Measurements from ENCODE around the gene FAM234B. TPM values are rescaled to one million over a fixed set of nuclear protein-coding genes. Genes with fewer than 3 reads are reported as not detected.

FAM234B gene
- total and polyA plus RNA-seq, 5 experiments from 2014 or later, result 2.5 to 5.0 (median 4.3) TPM

GRCh38 chr12:13101821-13102375 lies 57.7 kb downstream of the FAM234B start:
- Mint-ChIP-seq H3K9me3 (no peaks in the 10 kb centered on the region), H3K36me3 (no peaks in the 10 kb centered on the region), H3K4me3 (peak overlapping the region; percentile 75 to 90 (median 85)), H3K4me1 (peaks cover 19 to 62% (median 46%) of the 10 kb centered on the region in 4 donors), H3K27ac (peak overlapping the region; percentile 91 to 98 (median 98)), H3K27me3 (no peaks in the 10 kb centered on the region)
- POLR2A ChIA-PET, result interaction anchor here (0.6 to 2.6 kb wide), 7 partner anchors 63 to 377 kb away, joined by 3 to 9 read pairs (median 4); partner anchors contain the start of gene EMP1
- peak; percentile 7 to 21 for ATAC-seq
- peak in 5 of 10 donors; percentile 4 to 51 (median 31) for DNase-seq

GRCh38 chr12:13102461-13103195 lies 58.4 kb downstream of the FAM234B start:
- H3K4me3 Mint-ChIP-seq, result peak overlapping the region; percentile 9 to 89 (median 80)
- no peak for ATAC-seq
- POLR2A ChIA-PET, result interaction anchor here (0.6 to 2.6 kb wide), 3 partner anchors 62 to 77 kb away, joined by 3 to 9 read pairs (median 4); no protein-coding TSS in a partner anchor
- H3K36me3 Mint-ChIP-seq, result no peaks in the 10 kb centered on the region
- H3K27ac Mint-ChIP-seq, result peak overlapping the region; percentile 91 to 98 (median 98)
- no peak for DNase-seq
- no peaks in the 10 kb centered on the region for H3K27me3 Mint-ChIP-seq
- no peaks in the 10 kb centered on the region for H3K9me3 Mint-ChIP-seq
- peaks cover 19 to 55% (median 45%) of the 10 kb centered on the region in 4 donors for H3K4me1 Mint-ChIP-seq

GRCh38 chr12:13103391-13104033 lies 59.3 kb downstream of the FAM234B start, which contains the start of gene GSG1:
GSG1 (minus strand) TSS chr12:13103667; CDS start chr12:13103512, 155 bp downstream.
- H3K4me1 Mint-ChIP-seq, result peaks cover 15 to 46% (median 37%) of the 10 kb centered on the region in 4 donors
- H3K4me3 Mint-ChIP-seq, result peak within 1 kb of the TSS in 9 of 10 donors; percentile 49 to 86 (median 79)
- DNase-seq, result no peak
- peak within 1 kb of the TSS; percentile 91 to 98 (median 98) for H3K27ac Mint-ChIP-seq
- no peaks in the 10 kb centered on the region for H3K27me3 Mint-ChIP-seq
- POLR2A ChIA-PET, result no interaction called here
- H3K9me3 Mint-ChIP-seq, result peaks cover 0 to 4% (median 0%) of the 10 kb centered on the region in 9 donors
- H3K36me3 Mint-ChIP-seq, result no peaks in the 10 kb centered on the region
- no peak for ATAC-seq

GRCh38 chr12:13104409-13104808 lies 60.2 kb downstream of the FAM234B start:
- Mint-ChIP-seq H3K4me3 (no peak overlapping the region), H3K27me3 (peaks cover 0 to under 1% (median 0%) of the 10 kb centered on the region in 5 donors), H3K4me1 (peaks cover 9 to 37% (median 28%) of the 10 kb centered on the region in 4 donors), H3K27ac (peak overlapping the region in 3 of 10 donors; percentile 7 to 78 (median 68)), H3K9me3 (peaks cover 0 to 4% (median 0%) of the 10 kb centered on the region in 9 donors), H3K36me3 (no peaks in the 10 kb centered on the region)
- POLR2A ChIA-PET, result interaction anchor here (0.6 kb wide), 1 partner anchor 108 kb away, joined by 3 read pairs; no protein-coding TSS in a partner anchor
- ATAC-seq, result no peak
- DNase-seq, result no peak

DNA sequence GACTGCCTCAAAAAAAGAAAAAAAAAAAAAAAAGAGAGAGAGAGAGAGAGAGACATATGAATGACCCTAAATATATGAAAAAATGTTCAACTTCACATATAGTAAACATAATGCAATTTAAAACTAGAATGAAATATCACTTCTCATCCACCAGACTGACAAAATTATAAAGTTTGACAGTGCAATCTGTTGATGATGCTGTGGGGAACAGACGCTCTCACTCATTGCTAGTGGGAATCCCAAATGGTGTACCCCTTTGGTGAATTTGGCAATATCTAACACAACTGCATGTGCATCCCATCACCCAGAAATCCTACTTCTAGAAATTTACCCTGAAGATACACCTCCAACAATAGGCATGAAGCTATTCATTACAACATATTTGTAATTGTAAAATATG lies 61.6 kb downstream of the FAM234B start:
- Mint-ChIP-seq H3K4me1 (peaks cover 6 to 23% (median 16%) of the 10 kb centered on the region in 4 donors), H3K27ac (no peak overlapping the region), H3K36me3 (no peaks in the 10 kb centered on the region), H3K4me3 (no peak overlapping the region), H3K9me3 (peaks cover 0 to 4% (median 0%) of the 10 kb centered on the region in 9 donors), H3K27me3 (peaks cover 0 to 5% (median 0%) of the 10 kb centered on the region in 5 donors)
- POLR2A ChIA-PET, result interaction anchor here (0.5 kb wide), 1 partner anchor 336 kb away, joined by 4 read pairs; no protein-coding TSS in a partner anchor
- DNase-seq, result no peak
- no peak for ATAC-seq

GRCh38 chr12:13106666-13107065 lies 62.5 kb downstream of the FAM234B start:
- DNase-seq (no peak), ATAC-seq (no peak)
- peaks cover 0 to 5% (median 0%) of the 10 kb centered on the region in 5 donors for H3K27me3 Mint-ChIP-seq
- H3K9me3 Mint-ChIP-seq, result peaks cover 0 to 4% (median 0%) of the 10 kb centered on the region in 9 donors
- peaks cover 5 to 21% (median 10%) of the 10 kb centered on the region in 4 donors for H3K4me1 Mint-ChIP-seq
- POLR2A ChIA-PET, result no interaction called here
- no peaks in the 10 kb centered on the region for H3K36me3 Mint-ChIP-seq
- no peak overlapping the region for H3K27ac Mint-ChIP-seq
- H3K4me3 Mint-ChIP-seq, result no peak overlapping the region

GRCh38 chr12:13112968-13113367 lies 68.8 kb downstream of the FAM234B start:
- no peaks in the 10 kb centered on the region for H3K36me3 Mint-ChIP-seq
- POLR2A ChIA-PET, result no interaction called here
- no peak for ATAC-seq
- H3K9me3 Mint-ChIP-seq, result peaks cover 0 to 4% (median 0%) of the 10 kb centered on the region in 9 donors
- no peak overlapping the region for H3K27ac Mint-ChIP-seq
- DNase-seq, result no peak
- peaks cover 5 to 26% (median 6%) of the 10 kb centered on the region in 5 donors for H3K27me3 Mint-ChIP-seq
- H3K4me3 Mint-ChIP-seq, result no peak overlapping the region
- H3K4me1 Mint-ChIP-seq, result no peaks in the 10 kb centered on the region

DNA sequence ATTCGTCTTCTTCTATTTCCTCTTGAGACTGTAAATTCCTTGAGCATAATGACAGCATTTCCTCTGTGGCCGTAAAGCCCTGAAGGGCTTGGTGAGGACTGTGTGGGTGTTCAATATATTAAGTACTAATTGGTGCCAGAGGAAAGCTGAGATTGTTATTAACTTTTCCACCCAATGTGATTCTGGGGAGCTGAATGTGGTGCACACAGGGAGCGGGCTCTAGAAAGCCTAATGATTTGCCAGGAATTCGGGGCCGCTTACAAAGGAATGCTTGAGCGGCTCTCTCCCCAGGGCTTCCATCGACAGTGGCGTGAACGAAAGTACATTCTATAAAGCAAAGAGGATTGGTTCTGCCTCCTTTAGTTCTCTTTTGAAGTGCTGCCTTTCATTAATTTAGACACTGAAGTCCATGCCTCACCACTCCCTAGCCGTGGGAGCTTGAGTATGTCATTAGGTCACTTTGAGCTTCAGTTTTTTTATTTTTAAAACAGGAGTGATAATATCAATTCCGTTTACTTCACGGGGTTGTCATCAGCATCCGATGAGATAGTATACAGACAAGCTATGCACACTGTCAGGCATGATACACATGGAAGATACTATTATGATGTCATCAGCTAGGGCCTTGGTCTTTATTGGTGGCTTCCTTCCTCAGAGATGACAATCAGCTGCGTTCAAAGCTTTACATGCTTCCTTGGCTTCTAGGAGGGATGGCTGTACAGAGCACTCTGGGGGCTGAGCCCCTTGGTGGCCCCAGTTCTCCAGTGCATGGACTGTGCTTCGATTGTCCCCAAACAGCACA lies 70.3 kb downstream of the FAM234B start:
- POLR2A ChIA-PET, result no interaction called here
- H3K9me3 Mint-ChIP-seq, result no peaks in the 10 kb centered on the region
- ATAC-seq (no peak), DNase-seq (no peak)
- H3K36me3 Mint-ChIP-seq, result no peaks in the 10 kb centered on the region
- peaks cover 3 to 26% (median 6%) of the 10 kb centered on the region in 5 donors for H3K27me3 Mint-ChIP-seq
- no peak overlapping the region for H3K4me3 Mint-ChIP-seq
- no peaks in the 10 kb centered on the region for H3K4me1 Mint-ChIP-seq
- H3K27ac Mint-ChIP-seq, result peak overlapping the region in 1 of 10 donors; percentile 50

DNA sequence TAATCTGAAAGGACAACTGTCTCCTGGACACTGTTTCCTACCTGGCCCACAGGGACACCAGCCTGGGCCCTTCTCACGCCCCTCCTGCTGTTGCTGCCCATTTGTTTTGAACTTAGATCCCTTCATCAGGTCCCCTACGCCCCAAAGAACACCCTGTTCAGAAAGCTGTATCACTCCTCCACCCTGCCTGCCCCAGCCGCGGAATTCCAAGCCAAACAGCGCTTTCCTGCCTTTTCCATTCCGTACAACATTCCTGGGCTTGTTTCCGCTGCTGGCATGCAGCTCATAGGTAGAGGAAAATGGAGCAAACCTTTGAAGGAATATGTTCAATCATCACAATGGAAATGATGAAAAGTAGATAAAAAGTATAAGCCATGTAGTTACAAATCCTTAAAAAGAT lies 72.1 kb downstream of the FAM234B start:
- H3K4me1 Mint-ChIP-seq, result no peaks in the 10 kb centered on the region
- H3K27ac Mint-ChIP-seq, result peak overlapping the region in 2 of 10 donors; percentile 13 to 60
- no peak for DNase-seq
- H3K9me3 Mint-ChIP-seq, result no peaks in the 10 kb centered on the region
- peaks cover 0 to 26% (median 5%) of the 10 kb centered on the region in 5 donors for H3K27me3 Mint-ChIP-seq
- H3K36me3 Mint-ChIP-seq, result no peaks in the 10 kb centered on the region
- ATAC-seq, result no peak
- POLR2A ChIA-PET, result no interaction called here
- no peak overlapping the region for H3K4me3 Mint-ChIP-seq

DNA sequence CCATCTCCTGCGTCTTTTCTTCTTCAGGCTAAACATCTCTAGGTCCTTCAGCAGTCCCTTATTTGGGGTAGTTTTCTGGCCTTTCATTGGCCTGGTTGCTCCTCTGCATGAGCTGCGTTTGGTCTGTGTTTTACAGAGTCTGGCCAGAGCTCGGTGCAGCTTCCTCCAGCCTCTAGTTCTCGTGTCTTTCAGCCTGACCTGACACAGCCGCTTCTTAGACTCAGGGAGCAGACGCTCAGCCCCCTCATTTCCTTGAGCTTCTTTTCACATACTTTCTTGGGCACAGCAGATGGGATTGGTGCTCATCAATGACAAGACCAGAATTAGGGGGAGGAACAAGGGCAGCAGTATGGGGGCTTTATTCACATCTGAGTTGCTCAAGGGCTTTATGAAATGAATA lies 72.8 kb downstream of the FAM234B start:
- H3K36me3 Mint-ChIP-seq, result no peaks in the 10 kb centered on the region
- peaks cover 0 to 22% (median 5%) of the 10 kb centered on the region in 5 donors for H3K27me3 Mint-ChIP-seq
- no peak for ATAC-seq
- no peaks in the 10 kb centered on the region for H3K9me3 Mint-ChIP-seq
- H3K4me3 Mint-ChIP-seq, result no peak overlapping the region
- no peaks in the 10 kb centered on the region for H3K4me1 Mint-ChIP-seq
- H3K27ac Mint-ChIP-seq, result no peak overlapping the region
- POLR2A ChIA-PET, result no interaction called here
- DNase-seq, result no peak

DNA sequence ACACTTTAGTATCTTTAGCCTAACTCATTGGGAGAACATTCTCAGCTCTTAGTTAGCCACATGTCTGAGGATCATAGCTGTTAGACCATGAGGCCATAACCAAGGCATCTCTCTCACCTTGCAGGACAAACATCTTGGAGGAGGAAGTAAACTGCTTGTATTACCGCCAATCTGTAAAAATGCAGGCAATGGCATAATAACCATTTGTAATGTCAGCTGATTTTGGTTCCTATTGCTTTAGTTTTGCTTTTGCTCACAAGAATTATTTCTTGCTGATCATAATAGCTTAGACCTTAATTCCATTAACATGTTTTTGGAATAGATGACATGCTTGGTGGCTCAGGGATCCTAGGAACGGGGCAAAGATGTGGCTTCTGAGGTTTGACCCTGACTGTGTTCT lies 75.6 kb downstream of the FAM234B start:
- H3K27me3 Mint-ChIP-seq, result peaks cover 0 to 9% (median 0%) of the 10 kb centered on the region in 5 donors
- no peak overlapping the region for H3K27ac Mint-ChIP-seq
- H3K36me3 Mint-ChIP-seq, result no peaks in the 10 kb centered on the region
- H3K9me3 Mint-ChIP-seq, result no peaks in the 10 kb centered on the region
- DNase-seq (no peak), ATAC-seq (no peak)
- POLR2A ChIA-PET, result no interaction called here
- no peaks in the 10 kb centered on the region for H3K4me1 Mint-ChIP-seq
- no peak overlapping the region for H3K4me3 Mint-ChIP-seq

- no peak for DNase-seq
- Mint-ChIP-seq H3K27ac (no peak overlapping the region), H3K9me3 (no peaks in the 10 kb centered on the region), H3K4me1 (no peaks in the 10 kb centered on the region), H3K4me3 (no peak overlapping the region), H3K27me3 (peaks cover 0 to 9% (median 0%) of the 10 kb centered on the region in 5 donors), H3K36me3 (no peaks in the 10 kb centered on the region)
- no peak for ATAC-seq
- POLR2A ChIA-PET, result no interaction called here
These were observed 76.2 kb downstream of the FAM234B start for GRCh38 chr12:13120413-13120812.
